SK-N-SH treated with all-trans-retinoic acid at 6 μM for 48 hours (cell line): ENCODE measurements around the gene ANKRD42.

Source experiments
- ATAC-seq: fragments of 200-7000 bp; cut with Tn5 transposase; 3 replicates; pipeline ENCODE4 v1.9.1; 2020; ENCODE audit warnings: mild to moderate bottlenecking, moderate library complexity
- ARNTL ChIP-seq: fragments of 450-650 bp; formaldehyde crosslinking; IDR thresholded peaks from 2 replicates; pipeline ENCODE4 v1.5.0; 2020; ENCODE audit warnings: low read depth, mild to moderate bottlenecking, moderate library complexity, borderline replicate concordance
- BACH2 ChIP-seq: fragments of 250-450 bp; sonication (Bioruptor Pico); IDR thresholded peaks from 2 replicates; pipeline ENCODE4 v1.9.0; 2021; ENCODE audit warnings: mild to moderate bottlenecking, borderline replicate concordance
- CSDC2 ChIP-seq: fragments of 250-450 bp; sonication (Bioruptor Pico); IDR thresholded peaks from 2 replicates; pipeline ENCODE4 v1.5.0; 2020; ENCODE audit warnings: mild to moderate bottlenecking, moderate library complexity
- ESRRG ChIP-seq: fragments of 250-450 bp; sonication (Bioruptor Pico); IDR thresholded peaks from 2 replicates; pipeline ENCODE4 v1.6.1; 2021; ENCODE audit warnings: mild to moderate bottlenecking
- GLIS3 ChIP-seq: fragments of 250-450 bp; sonication (Bioruptor Pico); IDR thresholded peaks from 2 replicates; pipeline ENCODE4 v1.5.0; 2020; ENCODE audit warnings: mild to moderate bottlenecking, moderate library complexity
- ISL1 ChIP-seq: fragments of 250-450 bp; sonication (Bioruptor Pico); IDR thresholded peaks from 2 replicates; pipeline ENCODE4 v2.1.2; 2022; ENCODE audit warnings: mild to moderate bottlenecking, moderate library complexity
- OSR1 ChIP-seq: fragments of 250-450 bp; sonication (Bioruptor Pico); IDR thresholded peaks from 2 replicates; pipeline ENCODE4 v1.8.0; 2022; ENCODE audit warnings: moderate library complexity, mild to moderate bottlenecking, inconsistent platforms
- PPARA ChIP-seq: fragments of 250-450 bp; sonication (Bioruptor Pico); IDR thresholded peaks from 2 replicates; pipeline ENCODE4 v1.5.0; 2020; ENCODE audit warnings: mild to moderate bottlenecking, borderline replicate concordance
- RARB ChIP-seq: fragments of 250-450 bp; sonication (Bioruptor Pico); IDR thresholded peaks from 2 replicates; pipeline ENCODE4 v1.8.0; 2021; ENCODE audit warnings: mild to moderate bottlenecking, moderate library complexity
- SNAI2 ChIP-seq: fragments of 250-450 bp; sonication (Bioruptor Pico); IDR thresholded peaks from 2 replicates; pipeline ENCODE4 v1.5.0; 2020; ENCODE audit warnings: mild to moderate bottlenecking, moderate library complexity
- TCF4 ChIP-seq: fragments of 250-450 bp; sonication (Bioruptor Pico); IDR thresholded peaks from 2 replicates; pipeline ENCODE4 v1.8.0; 2021; ENCODE audit warnings: mild to moderate bottlenecking, moderate library complexity, borderline replicate concordance
- ZC3H10 ChIP-seq: fragments of 250-450 bp; sonication (Bioruptor Pico); IDR thresholded peaks from 2 replicates; pipeline ENCODE4 v1.5.1; 2021; ENCODE audit warnings: mild to moderate bottlenecking, moderate library complexity
- ZFP3 ChIP-seq: fragments of 250-450 bp; sonication (Bioruptor Pico); IDR thresholded peaks from 2 replicates; pipeline ENCODE4 v1.5.0; 2020; ENCODE audit warnings: mild to moderate bottlenecking, moderate library complexity
- ZFP30 ChIP-seq: fragments of 450-650 bp; formaldehyde crosslinking; IDR thresholded peaks from 2 replicates; pipeline ENCODE4 v1.5.0; 2022; ENCODE audit warnings: mild to moderate bottlenecking, moderate library complexity
- ZNF565 ChIP-seq: fragments of 450-650 bp; formaldehyde crosslinking; conservative IDR thresholded peaks from 2 replicates; pipeline ENCODE4 v1.5.0; 2020; ENCODE audit warnings: low read depth, mild to moderate bottlenecking, moderate library complexity
- ZNF70 ChIP-seq: fragments of 450-650 bp; formaldehyde crosslinking; IDR thresholded peaks from 2 replicates; pipeline ENCODE4 v1.5.0; 2020; ENCODE audit warnings: mild to moderate bottlenecking, moderate library complexity
- ZNF8 ChIP-seq: fragments of 450-650 bp; formaldehyde crosslinking; IDR thresholded peaks from 2 replicates; pipeline ENCODE4 v1.5.0; 2020; ENCODE audit warnings: mild to moderate bottlenecking, moderate library complexity
- TF ChIP-seq, protein P1 (sequence below): fragments of 250-450 bp; sonication (Bioruptor Pico); IDR thresholded peaks from 2 replicates; pipeline ENCODE4 v1.8.0; 2020; ENCODE audit warnings: mild to moderate bottlenecking, moderate library complexity, borderline replicate concordance
- TF ChIP-seq, protein P2 (sequence below): fragments of 250-450 bp; sonication (Bioruptor Pico); IDR thresholded peaks from 2 replicates; pipeline ENCODE4 v1.5.1; 2021; ENCODE audit warnings: mild to moderate bottlenecking, moderate library complexity
- TF ChIP-seq, protein P3 (sequence below): fragments of 250-450 bp; sonication (Bioruptor Pico); IDR thresholded peaks from 2 replicates; pipeline ENCODE4 v1.5.1; 2020; ENCODE audit warnings: low read depth, mild to moderate bottlenecking, moderate library complexity
- TF ChIP-seq, protein P4 (sequence below): fragments of 250-450 bp; sonication (Bioruptor Pico); IDR thresholded peaks from 2 replicates; pipeline ENCODE4 v1.5.0; 2020; ENCODE audit warnings: mild to moderate bottlenecking, moderate library complexity
- TF ChIP-seq, protein P5 (sequence below): fragments of 250-450 bp; sonication (Bioruptor Pico); IDR thresholded peaks from 2 replicates; pipeline ENCODE4 v1.8.0; 2021; ENCODE audit warnings: low read depth, mild to moderate bottlenecking, moderate library complexity, borderline replicate concordance

Gene ANKRD42

DNA sequence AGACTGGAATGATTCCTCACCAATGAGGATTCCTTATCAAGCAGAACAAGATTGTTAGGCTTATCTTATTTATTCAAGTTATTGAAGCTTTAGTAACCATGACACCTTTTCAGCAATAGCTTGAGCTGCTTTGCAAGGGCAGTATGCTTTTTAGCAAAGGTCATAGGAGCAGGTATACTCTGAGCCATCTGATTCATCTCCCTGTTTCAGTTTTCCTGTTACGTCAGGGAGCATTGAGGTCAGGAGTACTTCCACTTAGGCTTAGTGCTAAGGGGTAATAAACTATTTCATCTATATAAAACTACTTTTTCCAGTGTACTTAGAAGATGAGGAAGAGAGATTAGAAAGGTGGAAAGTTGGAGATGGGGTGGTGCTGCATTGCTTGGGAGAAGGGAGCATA lies 17.7 kb upstream of the ANKRD42 start:
- ATAC-seq = no peak
- TF ChIP-seq ESRRG (CRISPR knock-in tag) = no peak
- no peak for TF ChIP-seq ARNTL
- no peak for TF ChIP-seq ZNF8 (CRISPR knock-in tag)
- TF ChIP-seq, protein P1, sequence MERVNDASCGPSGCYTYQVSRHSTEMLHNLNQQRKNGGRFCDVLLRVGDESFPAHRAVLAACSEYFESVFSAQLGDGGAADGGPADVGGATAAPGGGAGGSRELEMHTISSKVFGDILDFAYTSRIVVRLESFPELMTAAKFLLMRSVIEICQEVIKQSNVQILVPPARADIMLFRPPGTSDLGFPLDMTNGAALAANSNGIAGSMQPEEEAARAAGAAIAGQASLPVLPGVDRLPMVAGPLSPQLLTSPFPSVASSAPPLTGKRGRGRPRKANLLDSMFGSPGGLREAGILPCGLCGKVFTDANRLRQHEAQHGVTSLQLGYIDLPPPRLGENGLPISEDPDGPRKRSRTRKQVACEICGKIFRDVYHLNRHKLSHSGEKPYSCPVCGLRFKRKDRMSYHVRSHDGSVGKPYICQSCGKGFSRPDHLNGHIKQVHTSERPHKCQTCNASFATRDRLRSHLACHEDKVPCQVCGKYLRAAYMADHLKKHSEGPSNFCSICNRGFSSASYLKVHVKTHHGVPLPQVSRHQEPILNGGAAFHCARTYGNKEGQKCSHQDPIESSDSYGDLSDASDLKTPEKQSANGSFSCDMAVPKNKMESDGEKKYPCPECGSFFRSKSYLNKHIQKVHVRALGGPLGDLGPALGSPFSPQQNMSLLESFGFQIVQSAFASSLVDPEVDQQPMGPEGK = no peak
- no peak for TF ChIP-seq RARB (CRISPR knock-in tag)
- TF ChIP-seq SNAI2 = no peak
- TF ChIP-seq ZFP3 (CRISPR knock-in tag) = no peak
- TF ChIP-seq ZC3H10 (CRISPR knock-in tag) = no peak
- TF ChIP-seq, protein P2, sequence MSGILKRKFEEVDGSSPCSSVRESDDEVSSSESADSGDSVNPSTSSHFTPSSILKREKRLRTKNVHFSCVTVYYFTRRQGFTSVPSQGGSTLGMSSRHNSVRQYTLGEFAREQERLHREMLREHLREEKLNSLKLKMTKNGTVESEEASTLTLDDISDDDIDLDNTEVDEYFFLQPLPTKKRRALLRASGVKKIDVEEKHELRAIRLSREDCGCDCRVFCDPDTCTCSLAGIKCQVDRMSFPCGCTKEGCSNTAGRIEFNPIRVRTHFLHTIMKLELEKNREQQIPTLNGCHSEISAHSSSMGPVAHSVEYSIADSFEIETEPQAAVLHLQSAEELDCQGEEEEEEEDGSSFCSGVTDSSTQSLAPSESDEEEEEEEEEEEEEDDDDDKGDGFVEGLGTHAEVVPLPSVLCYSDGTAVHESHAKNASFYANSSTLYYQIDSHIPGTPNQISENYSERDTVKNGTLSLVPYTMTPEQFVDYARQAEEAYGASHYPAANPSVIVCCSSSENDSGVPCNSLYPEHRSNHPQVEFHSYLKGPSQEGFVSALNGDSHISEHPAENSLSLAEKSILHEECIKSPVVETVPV (CRISPR knock-in tag) = no peak
- TF ChIP-seq ZFP30 (CRISPR knock-in tag) = no peak
- TF ChIP-seq GLIS3 = no peak
- TF ChIP-seq CSDC2 (CRISPR knock-in tag) = no peak
- no peak for TF ChIP-seq PPARA (CRISPR knock-in tag)
- TF ChIP-seq ISL1 = no peak
- no peak for TF ChIP-seq BACH2 (CRISPR knock-in tag)
- TF ChIP-seq TCF4 (CRISPR knock-in tag) = no peak
- TF ChIP-seq, protein P3, sequence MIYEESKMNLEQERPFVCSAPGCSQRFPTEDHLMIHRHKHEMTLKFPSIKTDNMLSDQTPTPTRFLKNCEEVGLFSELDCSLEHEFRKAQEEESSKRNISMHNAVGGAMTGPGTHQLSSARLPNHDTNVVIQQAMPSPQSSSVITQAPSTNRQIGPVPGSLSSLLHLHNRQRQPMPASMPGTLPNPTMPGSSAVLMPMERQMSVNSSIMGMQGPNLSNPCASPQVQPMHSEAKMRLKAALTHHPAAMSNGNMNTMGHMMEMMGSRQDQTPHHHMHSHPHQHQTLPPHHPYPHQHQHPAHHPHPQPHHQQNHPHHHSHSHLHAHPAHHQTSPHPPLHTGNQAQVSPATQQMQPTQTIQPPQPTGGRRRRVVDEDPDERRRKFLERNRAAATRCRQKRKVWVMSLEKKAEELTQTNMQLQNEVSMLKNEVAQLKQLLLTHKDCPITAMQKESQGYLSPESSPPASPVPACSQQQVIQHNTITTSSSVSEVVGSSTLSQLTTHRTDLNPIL = no peak
- no peak for TF ChIP-seq ZNF70 (CRISPR knock-in tag)

DNA sequence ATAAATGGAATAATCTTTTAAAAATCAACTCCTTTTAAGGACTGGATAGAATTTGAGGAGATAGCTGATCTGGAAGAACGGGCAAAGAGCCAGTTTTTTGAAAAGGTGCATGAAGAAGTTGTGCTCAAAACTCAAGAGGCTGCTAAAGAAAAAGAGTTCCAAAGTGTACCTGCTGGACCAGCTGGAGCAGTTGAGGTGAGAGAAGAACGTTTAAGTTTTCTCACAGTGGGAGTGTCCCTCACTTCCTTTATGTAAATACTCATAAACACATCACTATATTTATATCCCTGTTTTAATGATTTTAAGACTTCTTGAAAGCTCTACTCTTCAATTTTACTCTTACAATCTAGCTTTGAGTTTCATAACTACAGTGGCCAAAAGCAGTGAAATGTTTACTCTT lies 11.7 kb upstream of the ANKRD42 start:
- TF ChIP-seq ZFP3 (CRISPR knock-in tag) (no peak), CSDC2 (CRISPR knock-in tag) (no peak)
- TF ChIP-seq, protein P4, sequence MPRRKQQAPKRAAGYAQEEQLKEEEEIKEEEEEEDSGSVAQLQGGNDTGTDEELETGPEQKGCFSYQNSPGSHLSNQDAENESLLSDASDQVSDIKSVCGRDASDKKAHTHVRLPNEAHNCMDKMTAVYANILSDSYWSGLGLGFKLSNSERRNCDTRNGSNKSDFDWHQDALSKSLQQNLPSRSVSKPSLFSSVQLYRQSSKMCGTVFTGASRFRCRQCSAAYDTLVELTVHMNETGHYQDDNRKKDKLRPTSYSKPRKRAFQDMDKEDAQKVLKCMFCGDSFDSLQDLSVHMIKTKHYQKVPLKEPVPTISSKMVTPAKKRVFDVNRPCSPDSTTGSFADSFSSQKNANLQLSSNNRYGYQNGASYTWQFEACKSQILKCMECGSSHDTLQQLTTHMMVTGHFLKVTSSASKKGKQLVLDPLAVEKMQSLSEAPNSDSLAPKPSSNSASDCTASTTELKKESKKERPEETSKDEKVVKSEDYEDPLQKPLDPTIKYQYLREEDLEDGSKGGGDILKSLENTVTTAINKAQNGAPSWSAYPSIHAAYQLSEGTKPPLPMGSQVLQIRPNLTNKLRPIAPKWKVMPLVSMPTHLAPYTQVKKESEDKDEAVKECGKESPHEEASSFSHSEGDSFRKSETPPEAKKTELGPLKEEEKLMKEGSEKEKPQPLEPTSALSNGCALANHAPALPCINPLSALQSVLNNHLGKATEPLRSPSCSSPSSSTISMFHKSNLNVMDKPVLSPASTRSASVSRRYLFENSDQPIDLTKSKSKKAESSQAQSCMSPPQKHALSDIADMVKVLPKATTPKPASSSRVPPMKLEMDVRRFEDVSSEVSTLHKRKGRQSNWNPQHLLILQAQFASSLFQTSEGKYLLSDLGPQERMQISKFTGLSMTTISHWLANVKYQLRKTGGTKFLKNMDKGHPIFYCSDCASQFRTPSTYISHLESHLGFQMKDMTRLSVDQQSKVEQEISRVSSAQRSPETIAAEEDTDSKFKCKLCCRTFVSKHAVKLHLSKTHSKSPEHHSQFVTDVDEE (CRISPR knock-in tag) = no peak

GRCh38 chr11:83185767-83186166 lies 7.7 kb upstream of the ANKRD42 start:
- no peak for ATAC-seq
- TF ChIP-seq SNAI2 (no peak), ZNF70 (CRISPR knock-in tag) (no peak), GLIS3 (no peak), OSR1 (no peak), ZNF8 (CRISPR knock-in tag) (no peak), ZFP3 (CRISPR knock-in tag) (no peak), ZNF565 (CRISPR knock-in tag) (no peak), TCF4 (CRISPR knock-in tag) (no peak), ISL1 (no peak), ESRRG (CRISPR knock-in tag) (no peak), BACH2 (CRISPR knock-in tag) (no peak), ZFP30 (CRISPR knock-in tag) (no peak), ARNTL (no peak), PPARA (CRISPR knock-in tag) (no peak)
- TF ChIP-seq, protein P2 (CRISPR knock-in tag) = no peak
- TF ChIP-seq, protein P5, sequence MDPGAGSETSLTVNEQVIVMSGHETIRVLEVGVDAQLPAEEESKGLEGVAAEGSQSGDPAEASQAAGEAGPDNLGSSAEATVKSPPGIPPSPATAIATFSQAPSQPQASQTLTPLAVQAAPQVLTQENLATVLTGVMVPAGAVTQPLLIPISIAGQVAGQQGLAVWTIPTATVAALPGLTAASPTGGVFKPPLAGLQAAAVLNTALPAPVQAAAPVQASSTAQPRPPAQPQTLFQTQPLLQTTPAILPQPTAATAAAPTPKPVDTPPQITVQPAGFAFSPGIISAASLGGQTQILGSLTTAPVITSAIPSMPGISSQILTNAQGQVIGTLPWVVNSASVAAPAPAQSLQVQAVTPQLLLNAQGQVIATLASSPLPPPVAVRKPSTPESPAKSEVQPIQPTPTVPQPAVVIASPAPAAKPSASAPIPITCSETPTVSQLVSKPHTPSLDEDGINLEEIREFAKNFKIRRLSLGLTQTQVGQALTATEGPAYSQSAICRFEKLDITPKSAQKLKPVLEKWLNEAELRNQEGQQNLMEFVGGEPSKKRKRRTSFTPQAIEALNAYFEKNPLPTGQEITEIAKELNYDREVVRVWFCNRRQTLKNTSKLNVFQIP (CRISPR knock-in tag) = no peak
- TF ChIP-seq, protein P3 = no peak
- TF ChIP-seq, protein P4 (CRISPR knock-in tag) = no peak

More for the DNA sequence above, 11.7 kb upstream of the ANKRD42 start:
- ATAC-seq = no peak
